Muscle layer of colon (tissue), 2 donors: ENCODE measurements around the gene PRRC2A.

Source experiments
- H3K27ac ChIP-seq: one replicate; pipeline ENCODE4 v1.7.0; 2013; ENCODE audit warnings: low read depth, mild to moderate bottlenecking, low read length, moderate library complexity
- H3K27me3 ChIP-seq, 2 donors: one replicate each; pipeline ENCODE4 v1.7.0; 2013; ENCODE audit warnings: low read length in 2 of 2, mild to moderate bottlenecking in 2 of 2; ENCODE audit not compliant: insufficient read depth in 2 of 2, control insufficient read depth in 1 of 2
- H3K36me3 ChIP-seq: one replicate; pipeline ENCODE4 v1.7.0; 2013; ENCODE audit warnings: mild to moderate bottlenecking, low read length; ENCODE audit not compliant: insufficient read depth
- H3K4me1 ChIP-seq: one replicate; pipeline ENCODE4 v1.7.0; 2013; ENCODE audit warnings: mild to moderate bottlenecking, low read length; ENCODE audit not compliant: insufficient read depth
- H3K4me3 ChIP-seq, 2 donors: one replicate each; pipeline ENCODE4 v1.7.0; 2013; ENCODE audit warnings: low read length in 2 of 2, low read depth in 1 of 2, mild to moderate bottlenecking in 1 of 2, moderate library complexity in 1 of 2
- H3K9ac ChIP-seq: one replicate; pipeline ENCODE4 v1.7.0; 2013; ENCODE audit warnings: low read length
- H3K9me3 ChIP-seq: one replicate; pipeline ENCODE4 v1.7.0; 2013; ENCODE audit warnings: mild to moderate bottlenecking, low read length
- donor health status: abdominal sarcoma.
- donor health status: Adenocarcinoma of cecum.

The PRRC2A gene

DNA sequence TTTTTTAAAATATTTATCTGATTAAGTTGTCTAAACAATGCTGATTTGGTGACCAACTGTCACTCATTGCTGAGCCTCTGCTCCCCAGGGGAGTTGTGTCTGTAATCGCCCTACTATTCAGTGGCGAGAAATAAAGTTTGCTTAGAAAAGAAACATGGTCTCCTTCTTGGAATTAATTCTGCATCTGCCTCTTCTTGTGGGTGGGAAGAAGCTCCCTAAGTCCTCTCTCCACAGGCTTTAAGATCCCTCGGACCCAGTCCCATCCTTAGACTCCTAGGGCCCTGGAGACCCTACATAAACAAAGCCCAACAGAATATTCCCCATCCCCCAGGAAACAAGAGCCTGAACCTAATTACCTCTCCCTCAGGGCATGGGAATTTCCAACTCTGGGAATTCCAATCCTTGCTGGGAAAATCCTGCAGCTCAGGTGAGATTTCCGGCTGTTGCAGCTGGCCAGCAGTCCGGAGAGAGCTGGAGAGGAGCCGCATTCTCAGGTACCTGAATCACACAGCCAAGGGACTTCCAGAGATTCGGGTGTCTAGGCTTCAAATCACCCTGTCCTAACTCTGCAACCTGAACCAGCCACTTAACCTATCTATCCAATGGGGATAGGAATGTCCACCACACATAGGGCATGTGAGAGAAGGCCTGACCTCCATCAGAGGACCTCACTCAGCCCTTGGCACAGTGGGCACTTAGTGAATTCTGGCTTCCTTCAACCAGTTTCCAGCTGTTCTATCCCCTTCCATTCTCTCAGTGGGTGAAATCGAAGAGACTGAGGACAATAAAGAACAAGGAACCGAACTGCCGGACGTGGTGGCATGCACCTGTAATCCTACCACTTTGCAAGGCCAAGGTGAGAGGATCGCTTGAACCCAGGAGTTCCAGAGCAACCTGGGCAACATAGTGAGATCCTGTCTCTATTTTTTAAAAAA lies 42.1 kb upstream of the PRRC2A start:
- H3K4me1 ChIP-seq: peaks cover 17% of the 10 kb centered on the region
- H3K36me3 ChIP-seq: no peaks in the 10 kb centered on the region
- H3K27me3 ChIP-seq: no peaks in the 10 kb centered on the region
- no peak overlapping the region for H3K27ac ChIP-seq
- H3K9ac ChIP-seq: no peak overlapping the region
- H3K4me3 ChIP-seq: no peak overlapping the region
- no peaks in the 10 kb centered on the region for H3K9me3 ChIP-seq

DNA sequence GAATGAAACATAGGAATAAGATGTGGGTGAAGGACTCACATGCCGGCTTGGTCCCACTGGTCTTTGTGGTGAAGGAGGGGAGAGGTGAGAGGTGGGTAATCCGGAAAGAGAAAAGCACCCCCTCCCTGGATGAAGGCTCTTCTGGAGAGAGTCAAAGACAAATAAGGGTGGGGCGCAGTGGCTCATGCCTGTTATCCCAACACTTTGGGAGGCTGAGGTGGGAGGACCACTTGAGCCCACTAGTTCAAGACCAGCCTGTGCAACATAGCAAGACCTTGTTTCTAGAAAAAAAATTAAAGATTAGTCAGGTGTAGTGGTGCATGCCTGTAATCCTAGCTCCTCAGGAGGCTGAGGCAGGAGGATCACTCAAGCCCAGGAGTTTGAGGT lies 41.4 kb upstream of the PRRC2A start:
- H3K36me3 ChIP-seq: no peaks in the 10 kb centered on the region
- H3K27ac ChIP-seq: no peak overlapping the region
- no peak overlapping the region for H3K9ac ChIP-seq
- H3K4me1 ChIP-seq: peaks cover 17% of the 10 kb centered on the region
- no peaks in the 10 kb centered on the region for H3K27me3 ChIP-seq
- no peaks in the 10 kb centered on the region for H3K9me3 ChIP-seq
- no peak overlapping the region for H3K4me3 ChIP-seq

DNA sequence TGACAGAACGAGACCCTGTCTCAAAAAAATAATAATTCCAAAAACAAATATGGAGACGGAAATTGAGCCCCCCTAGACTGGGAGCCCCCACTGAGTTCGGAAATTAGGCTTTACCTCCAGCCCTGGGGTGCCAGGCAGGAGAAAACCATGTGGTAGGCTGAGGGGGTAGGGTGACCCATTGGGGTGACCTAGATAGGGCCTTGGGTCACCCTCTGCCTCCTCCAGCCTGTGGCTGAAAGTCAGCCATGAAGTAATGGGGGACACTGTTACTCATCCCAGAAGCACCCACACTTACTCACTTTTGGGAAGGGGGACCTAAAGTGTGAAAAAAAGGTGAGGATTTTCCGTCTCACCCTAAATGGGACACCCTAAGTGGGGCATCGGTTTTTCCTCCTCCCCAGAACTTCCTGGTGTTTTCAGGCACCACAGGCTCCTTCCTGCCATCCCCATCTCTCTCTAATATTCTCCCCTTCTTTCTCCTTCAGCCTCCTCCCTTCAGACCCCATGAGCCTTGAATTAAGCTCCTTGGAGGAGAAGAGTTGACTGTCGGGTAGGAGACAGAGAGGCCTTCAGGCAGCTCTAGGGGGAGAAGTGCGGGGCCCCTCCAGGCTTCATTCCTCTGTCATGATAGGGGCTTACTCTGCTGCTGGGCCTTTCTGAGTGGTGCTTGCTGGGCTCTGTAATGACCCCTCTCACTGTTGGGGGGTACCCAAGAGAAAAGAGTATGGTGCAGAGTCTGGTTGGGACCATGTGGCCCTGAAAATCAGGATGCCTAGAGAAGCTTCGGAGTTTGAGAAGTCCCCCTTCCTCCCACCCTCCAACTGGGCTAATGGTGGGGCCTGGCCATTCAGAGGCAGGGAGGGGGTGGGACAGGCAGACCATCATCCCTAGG lies 40.7 kb upstream of the PRRC2A start:
- H3K4me3 ChIP-seq: peak overlapping the region in 1 of 2 donors; percentile 91
- H3K4me1 ChIP-seq: peaks cover 16% of the 10 kb centered on the region
- no peaks in the 10 kb centered on the region for H3K27me3 ChIP-seq
- H3K27ac ChIP-seq: no peak overlapping the region
- H3K9me3 ChIP-seq: no peaks in the 10 kb centered on the region
- no peaks in the 10 kb centered on the region for H3K36me3 ChIP-seq
- H3K9ac ChIP-seq: peak overlapping the region; percentile 87

DNA sequence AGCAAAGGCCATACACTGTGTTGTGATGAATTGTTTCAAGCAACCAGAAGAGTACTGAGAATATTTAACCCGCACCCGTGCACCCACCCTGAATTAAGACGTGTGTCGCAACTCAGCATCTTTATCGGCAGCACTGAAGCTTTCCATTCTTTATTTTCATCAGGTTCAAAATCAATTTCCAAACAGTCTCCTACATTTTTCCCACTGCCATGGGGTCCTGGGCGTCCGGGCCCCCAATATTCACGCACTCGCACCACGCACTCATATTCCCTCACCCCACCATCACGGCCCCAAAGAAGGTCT lies 40.1 kb upstream of the PRRC2A start:
- Histone ChIP-seq H3K9me3 (no peaks in the 10 kb centered on the region), H3K9ac (peak overlapping the region; percentile 87), H3K27ac (no peak overlapping the region), H3K4me3 (peak overlapping the region; percentile 91 to 97), H3K4me1 (peaks cover 11% of the 10 kb centered on the region), H3K36me3 (no peaks in the 10 kb centered on the region), H3K27me3 (no peaks in the 10 kb centered on the region)

DNA sequence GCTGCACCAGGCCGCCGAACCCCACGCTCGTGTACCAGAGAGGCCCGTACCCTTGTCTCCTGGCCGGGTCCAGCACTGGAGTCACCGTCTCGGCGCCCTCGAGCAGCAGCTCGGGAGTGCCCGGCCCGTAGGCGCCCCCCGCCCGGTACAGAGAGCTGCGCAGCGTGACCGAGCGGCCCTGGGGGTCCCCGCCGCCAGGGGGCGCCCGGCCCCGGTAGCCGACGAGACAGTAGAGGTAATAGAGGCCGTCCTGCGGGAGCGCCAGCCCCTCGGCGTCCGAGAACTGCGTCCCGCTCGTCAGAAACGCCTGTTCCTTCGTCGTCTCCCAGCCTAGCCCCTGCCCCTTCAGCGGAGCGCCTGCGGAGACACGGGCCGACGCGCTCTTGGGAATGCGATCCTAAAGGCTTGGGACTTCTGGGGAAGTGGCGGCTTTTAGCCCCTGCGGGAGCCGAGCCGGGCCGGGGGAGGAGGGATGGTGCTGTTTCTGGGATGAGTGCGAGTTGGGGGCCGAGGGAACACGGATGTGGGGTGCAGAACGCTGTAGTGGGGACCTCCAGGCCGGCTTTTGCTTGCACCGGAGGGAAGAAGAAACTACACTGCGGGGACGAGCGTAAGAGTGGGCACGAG lies 39.6 kb upstream of the PRRC2A start:
- H3K27ac ChIP-seq: peak overlapping the region; percentile 87

DNA sequence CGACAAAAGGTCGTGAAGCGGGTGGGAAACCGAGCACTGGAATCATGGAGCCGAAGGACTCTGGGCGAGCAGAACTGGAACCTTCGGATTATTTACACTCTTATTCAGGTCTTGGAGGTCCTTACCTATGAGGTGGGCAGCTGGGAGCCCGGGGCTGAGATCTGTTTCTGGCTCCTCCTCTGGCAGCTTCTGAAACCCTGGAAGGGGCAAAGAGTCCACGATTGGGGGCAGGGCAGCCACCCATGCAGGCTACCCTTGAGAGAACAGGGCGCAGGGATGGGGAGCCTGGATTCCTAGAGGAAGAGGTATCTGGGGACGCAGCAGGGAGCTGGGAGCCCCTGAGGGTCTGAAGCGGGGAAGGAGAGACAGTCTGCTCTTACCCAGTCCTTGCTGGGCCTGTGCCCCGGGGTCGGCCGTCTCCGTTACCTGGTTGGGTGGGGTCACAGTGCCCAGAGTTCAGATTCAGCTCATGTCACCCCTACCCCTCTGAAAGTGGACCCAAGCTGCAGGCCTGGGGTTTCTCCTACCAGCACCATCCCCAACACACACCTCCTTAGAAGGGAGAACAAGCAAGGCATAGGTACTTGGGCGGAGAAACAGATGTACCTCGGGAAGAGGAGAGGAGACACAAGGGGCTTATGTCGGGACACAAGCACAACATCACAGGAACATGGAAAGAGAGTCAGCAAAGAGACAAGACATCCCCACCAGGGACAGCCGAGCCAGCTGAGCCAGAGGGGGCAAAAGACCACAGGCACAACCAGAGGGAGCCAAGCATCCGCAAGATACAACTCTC lies 38.9 kb upstream of the PRRC2A start:
- Histone ChIP-seq H3K4me1 (peaks cover 11% of the 10 kb centered on the region), H3K36me3 (no peaks in the 10 kb centered on the region), H3K9me3 (no peaks in the 10 kb centered on the region), H3K4me3 (peak overlapping the region; percentile 91 to 97), H3K9ac (peak overlapping the region; percentile 87), H3K27me3 (no peaks in the 10 kb centered on the region), H3K27ac (peak overlapping the region; percentile 87)

More for the DNA sequence above, 39.6 kb upstream of the PRRC2A start:
- Histone ChIP-seq H3K9ac (peak overlapping the region; percentile 87), H3K9me3 (no peaks in the 10 kb centered on the region), H3K4me1 (peaks cover 11% of the 10 kb centered on the region), H3K4me3 (peak overlapping the region; percentile 91 to 97), H3K36me3 (no peaks in the 10 kb centered on the region), H3K27me3 (no peaks in the 10 kb centered on the region)

DNA sequence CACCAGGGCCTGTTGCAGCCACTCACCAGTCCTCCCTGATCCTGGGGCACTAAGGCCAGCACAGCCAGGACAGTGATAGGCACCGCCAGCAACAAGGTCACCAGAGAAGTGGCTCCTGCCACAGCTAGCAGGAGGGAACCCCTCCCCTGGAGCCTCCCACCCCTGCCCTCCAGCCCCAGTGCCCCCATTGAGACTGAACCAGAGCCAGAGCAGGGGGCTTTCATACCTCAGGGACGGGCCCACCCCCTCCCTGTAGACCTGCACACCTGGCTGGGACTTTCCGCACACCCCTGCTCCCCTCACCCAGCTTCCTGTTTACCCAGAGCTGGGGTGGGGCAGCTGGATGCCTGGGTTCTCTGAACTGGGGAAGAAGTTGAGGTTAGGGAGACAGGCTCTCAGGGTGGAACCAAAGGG lies 38.3 kb upstream of the PRRC2A start, which contains the start of gene LTB:
Gene LTB (minus strand): TSS at position 195 of the 414 bp plus-strand sequence. CDS start 7 bp downstream, at position 188.
- peaks cover 11% of the 10 kb centered on the region for H3K4me1 ChIP-seq
- H3K36me3 ChIP-seq: no peaks in the 10 kb centered on the region
- no peaks in the 10 kb centered on the region for H3K27me3 ChIP-seq
- H3K4me3 ChIP-seq: peak within 1 kb of the TSS; percentile 91 to 97
- peak within 1 kb of the TSS; percentile 87 for H3K27ac ChIP-seq
- peak within 1 kb of the TSS; percentile 87 for H3K9ac ChIP-seq
- no peaks in the 10 kb centered on the region for H3K9me3 ChIP-seq

DNA sequence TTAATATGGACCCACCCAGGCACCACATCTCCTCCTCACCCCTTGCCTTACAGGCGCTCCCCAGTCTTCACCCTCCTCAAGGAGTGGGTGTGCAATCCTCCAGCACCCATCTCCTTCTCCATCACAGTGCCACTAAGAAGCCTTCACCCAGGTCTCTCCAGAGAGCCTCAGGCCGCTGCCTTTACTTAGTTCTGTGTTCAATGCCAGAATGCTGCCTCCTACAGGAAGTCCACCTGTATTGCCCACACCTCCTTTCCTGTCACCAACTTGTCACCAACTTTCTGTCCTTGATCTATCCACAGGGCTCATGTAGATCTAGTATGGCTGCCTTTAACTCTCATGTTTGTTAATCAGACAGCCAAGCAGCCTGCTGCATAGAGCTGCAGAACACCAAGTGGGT lies 35.0 kb upstream of the PRRC2A start:
- no peak overlapping the region for H3K9ac ChIP-seq
- H3K27ac ChIP-seq: no peak overlapping the region
- no peaks in the 10 kb centered on the region for H3K9me3 ChIP-seq
- H3K4me3 ChIP-seq: no peak overlapping the region
- H3K36me3 ChIP-seq: no peaks in the 10 kb centered on the region
- no peaks in the 10 kb centered on the region for H3K27me3 ChIP-seq
- H3K4me1 ChIP-seq: peaks cover 8% of the 10 kb centered on the region

DNA sequence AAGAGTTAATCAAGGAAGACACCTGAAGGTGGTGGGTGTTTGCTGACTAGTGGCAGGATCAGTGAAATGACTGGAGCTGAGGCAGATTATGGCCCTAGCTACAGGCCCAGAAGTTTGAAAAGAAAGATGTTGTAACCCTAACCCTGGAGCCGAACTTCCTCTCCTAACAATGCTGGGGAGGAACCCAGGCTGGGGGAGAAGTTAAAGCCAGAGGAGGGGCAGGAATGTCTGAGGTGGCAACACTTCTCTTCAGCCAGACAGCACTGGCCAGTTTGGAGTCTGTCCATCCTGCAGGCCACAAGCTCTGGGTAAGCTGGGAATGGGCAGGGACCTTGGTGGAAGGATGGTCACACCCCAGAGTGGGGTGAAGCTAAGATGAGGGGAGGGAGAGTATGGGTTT lies 34.5 kb upstream of the PRRC2A start, which contains the start of gene LST1:
Gene LST1 (plus strand): TSS at position 270 of the 400 bp plus-strand sequence. CDS start 1,023 bp downstream, outside the sequence.
- Histone ChIP-seq H3K9me3 (no peaks in the 10 kb centered on the region), H3K36me3 (no peaks in the 10 kb centered on the region), H3K4me1 (peaks cover 6% of the 10 kb centered on the region), H3K27me3 (no peaks in the 10 kb centered on the region), H3K4me3 (no peak within 1 kb of the TSS), H3K27ac (no peak within 1 kb of the TSS), H3K9ac (no peak within 1 kb of the TSS)

DNA sequence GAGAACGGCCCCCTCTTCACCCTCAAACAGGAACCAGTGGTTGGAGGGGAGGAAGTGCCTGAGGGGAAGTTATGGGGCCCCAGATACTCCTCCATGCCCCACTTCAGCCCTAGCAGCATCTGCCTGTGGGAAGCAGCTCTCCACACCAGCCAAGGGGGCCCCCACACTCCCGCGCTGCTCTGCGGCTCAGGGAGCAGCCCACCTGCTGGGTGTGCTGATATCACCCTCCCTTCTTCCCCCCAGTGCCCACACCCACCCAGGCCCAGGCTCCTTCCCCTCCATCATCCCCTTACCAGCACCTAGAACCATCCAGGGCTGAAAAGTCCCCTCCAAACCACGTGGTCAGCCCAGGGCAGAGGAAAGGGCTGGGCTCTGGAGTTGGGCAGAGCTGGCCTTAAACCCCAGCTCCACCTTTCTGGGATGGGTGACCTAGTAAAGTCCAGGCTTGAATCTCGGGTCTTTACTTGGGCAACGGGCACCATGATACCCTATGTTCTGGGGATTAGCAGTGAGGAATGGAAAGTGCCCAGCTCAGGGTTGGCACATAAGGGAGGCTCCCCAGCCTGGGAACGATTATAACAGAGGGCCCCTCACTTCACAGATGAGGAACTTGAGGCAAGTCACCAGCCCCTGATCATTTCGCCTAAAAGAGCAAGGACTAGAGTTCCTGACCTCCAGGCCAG lies 33.8 kb upstream of the PRRC2A start:
- no peaks in the 10 kb centered on the region for H3K9me3 ChIP-seq
- no peak overlapping the region for H3K4me3 ChIP-seq

More for the DNA sequence above, 33.8 kb upstream of the PRRC2A start:
- Histone ChIP-seq H3K9ac (no peak overlapping the region), H3K27me3 (no peaks in the 10 kb centered on the region), H3K36me3 (no peaks in the 10 kb centered on the region), H3K4me1 (peaks cover 4% of the 10 kb centered on the region), H3K27ac (no peak overlapping the region)
